Medulla oblongata (tissue), 1 donor: ENCODE results near the gene GSDME.

ENCODE experiments used
- DNase-seq: peaks from one replicate; pipeline ENCODE4 v3.0.0-alpha.2; 2015; ENCODE audit errors: extremely low spot score

The GSDME gene

DNA sequence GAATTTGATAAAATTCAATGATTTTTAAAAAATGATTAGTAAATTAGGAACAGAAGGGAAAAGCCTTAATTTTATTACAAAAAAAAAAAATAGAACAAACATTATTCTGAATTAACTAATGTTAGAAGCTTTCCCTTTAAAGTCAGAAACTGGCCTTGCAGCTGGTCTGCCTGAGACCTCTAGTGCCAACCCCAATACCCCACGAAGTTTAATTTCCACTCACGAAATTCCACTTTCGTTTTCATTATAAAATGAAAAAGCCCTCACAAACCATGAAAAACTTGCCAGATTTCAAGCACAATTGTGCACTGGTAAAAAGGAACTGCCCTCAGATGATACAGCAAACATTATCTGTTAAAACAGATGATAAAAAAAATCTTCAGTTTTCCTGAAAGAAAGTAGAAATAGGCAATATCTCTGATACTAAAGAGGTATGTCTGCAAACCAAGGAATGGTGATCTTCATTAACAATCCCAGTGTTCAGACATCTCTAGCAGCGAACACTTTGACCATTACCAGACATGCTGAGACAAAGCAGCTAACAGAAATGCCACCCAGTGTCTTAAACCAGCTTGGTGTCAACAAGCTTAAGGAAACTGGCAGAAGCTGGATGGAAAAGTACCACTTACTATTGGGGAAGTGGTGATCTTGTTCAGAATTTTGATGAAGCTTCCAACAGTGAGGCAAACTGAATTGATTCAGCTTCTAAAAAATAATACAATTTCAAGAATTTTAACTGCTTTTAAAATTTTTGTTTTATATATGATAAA lies 103.8 kb downstream of the GSDME start:
- peak; percentile 81 for DNase-seq

DNA sequence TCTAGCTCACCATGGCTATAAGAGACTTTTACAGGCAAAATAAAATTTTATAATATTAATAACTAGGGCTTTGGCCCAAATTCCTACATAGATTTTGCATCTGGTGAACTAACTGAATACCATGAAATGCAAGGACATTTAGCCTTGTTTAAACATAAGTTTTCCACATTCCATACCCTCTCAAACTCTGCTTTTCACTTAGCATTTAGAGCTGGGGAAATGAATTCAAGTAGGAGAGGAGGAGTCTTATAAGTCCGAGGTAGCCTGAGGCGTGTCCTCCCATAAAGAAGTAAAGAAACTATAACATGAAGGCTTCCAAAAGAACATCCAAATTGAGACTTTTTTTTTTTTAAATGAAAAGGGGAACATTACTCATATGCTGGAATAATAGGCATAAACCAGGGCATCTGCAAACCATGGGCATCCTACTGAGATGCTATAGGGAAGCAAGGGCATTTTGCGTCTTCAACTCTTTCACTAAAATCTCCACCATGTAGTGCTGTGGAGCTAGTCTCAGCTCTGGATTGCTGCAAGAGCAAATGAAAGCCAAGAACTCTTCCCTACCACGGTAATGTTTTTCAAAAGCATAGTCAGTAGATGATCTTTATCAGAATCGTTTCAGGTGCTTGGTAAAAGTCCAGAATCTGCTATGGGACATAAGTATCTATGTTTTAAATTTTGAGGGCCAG lies 104.9 kb downstream of the GSDME start:
- peak; percentile 36 for DNase-seq
